ENCODE measurements around the gene SPC25. TPM values are rescaled to one million over a fixed set of nuclear protein-coding genes. Genes with fewer than 3 reads are reported as not detected.

SPC25 gene
- total RNA-seq, 6 experiments from 2014 or later, result 0.15 to 1.1 (median 0.67) TPM; not detected in 1

- Histone ChIP-seq H3K36me3 (no peaks in the 10 kb centered on the region), H3K27ac (no peak overlapping the region), H3K27me3 (no peaks in the 10 kb centered on the region), H3K4me1 (peaks cover 0 to 9% (median 4%) of the 10 kb centered on the region in 4 donors), H3K4me3 (no peak overlapping the region), H3K9me3 (no peaks in the 10 kb centered on the region)
- ATAC-seq, result peak; percentile 93 to 98 (median 96)
- WGBS (ENCODE audit: insufficient coverage, low coverage, low lambda C conversion rate, missing lambda C conversion rate), result 26% methylated on average over 4 of the region's 4 CpGs
- peak; percentile 84 to 95 (median 92) for DNase-seq
- TF ChIP-seq CTCF (IDR thresholded peaks at IDR 0.05), result no peak
- TF ChIP-seq POLR2A (IDR thresholded peaks at IDR 0.05), result no peak
- intact Hi-C loops (cut with DNase I), result loop anchor here in 1 of 2 donors (10.0 kb wide), 1 partner anchor 139 kb away; no protein-coding TSS in a partner anchor
Observed at GRCh38 chr2:168913495-168913894, 23.3 kb upstream of the SPC25 start.

DNA sequence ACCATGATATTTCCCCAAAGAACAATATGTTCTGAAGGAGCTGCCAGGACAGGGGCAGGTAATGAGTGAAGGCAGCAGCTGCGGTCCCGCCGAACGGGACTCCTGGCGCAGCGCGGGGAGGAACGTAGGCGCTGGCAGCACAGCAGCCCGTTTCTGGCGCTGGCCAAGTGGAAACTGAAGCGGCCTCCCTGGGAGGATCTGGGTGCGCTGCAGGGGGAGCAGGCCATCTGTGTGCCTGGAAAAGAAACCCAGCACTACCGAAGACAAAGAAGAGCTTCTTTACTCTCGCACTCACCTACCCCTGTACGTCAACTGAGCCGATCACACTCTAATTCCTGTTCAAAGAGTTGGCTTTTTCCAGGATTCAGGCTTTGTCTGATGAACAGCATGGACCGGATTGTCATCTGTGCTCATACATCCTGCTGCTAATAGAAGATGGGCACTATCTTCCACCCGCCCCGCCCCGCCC, 22.7 kb upstream of the SPC25 start:
- Histone ChIP-seq H3K4me1 (peaks cover 0 to 9% (median 4%) of the 10 kb centered on the region in 4 donors), H3K4me3 (peak overlapping the region in 2 of 3 donors; percentile 1 to 8), H3K36me3 (no peaks in the 10 kb centered on the region), H3K27ac (no peak overlapping the region), H3K9me3 (no peaks in the 10 kb centered on the region), H3K27me3 (no peaks in the 10 kb centered on the region)
- intact Hi-C loops (cut with DNase I), result loop anchor here in 1 of 2 donors (10.0 kb wide), 1 partner anchor 138 kb away; no protein-coding TSS in a partner anchor
- DNase-seq (peak; percentile 46 to 71 (median 60)), ATAC-seq (peak; percentile 70 to 81 (median 78))
- WGBS (ENCODE audit: insufficient coverage, low coverage, low lambda C conversion rate, missing lambda C conversion rate), result 24% methylated on average over 15 of the region's 21 CpGs
- no peak for TF ChIP-seq POLR2A (IDR thresholded peaks at IDR 0.05)
- TF ChIP-seq CTCF (IDR thresholded peaks at IDR 0.05), result no peak

DNA sequence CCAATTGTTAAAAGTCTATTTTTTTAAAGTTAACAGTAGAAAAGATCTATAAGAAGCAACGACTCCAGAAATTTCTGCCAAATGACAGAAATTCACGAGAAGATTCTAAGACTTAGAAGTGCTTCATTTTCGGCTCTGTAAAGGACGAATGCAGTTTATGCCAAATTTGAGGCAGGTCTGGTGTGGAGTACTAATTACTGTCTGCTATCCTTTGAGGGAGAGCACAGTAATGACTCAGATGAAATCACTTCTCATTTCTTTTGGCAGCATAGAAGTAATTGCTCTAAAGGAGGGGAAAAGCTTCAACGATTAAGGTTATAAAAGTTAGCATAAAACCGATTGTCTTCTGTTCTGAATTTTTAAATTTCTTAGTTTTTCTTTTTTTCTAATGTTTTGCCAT, 22.2 kb upstream of the SPC25 start:
- Histone ChIP-seq H3K4me1 (peaks cover 0 to 9% (median 4%) of the 10 kb centered on the region in 4 donors), H3K9me3 (no peaks in the 10 kb centered on the region), H3K36me3 (no peaks in the 10 kb centered on the region), H3K27ac (no peak overlapping the region), H3K4me3 (no peak overlapping the region), H3K27me3 (no peaks in the 10 kb centered on the region)
- no peak for ATAC-seq
- WGBS (ENCODE audit: insufficient coverage, low coverage, low lambda C conversion rate, missing lambda C conversion rate), result 40% methylated on average over 6 of the region's 6 CpGs
- DNase-seq, result no peak
- intact Hi-C loops (cut with DNase I), result loop anchor here in 1 of 2 donors (10.0 kb wide), 1 partner anchor 138 kb away; no protein-coding TSS in a partner anchor
- TF ChIP-seq CTCF (IDR thresholded peaks at IDR 0.05), result no peak
- TF ChIP-seq POLR2A (IDR thresholded peaks at IDR 0.05), result no peak

- intact Hi-C loops (cut with DNase I), result loop anchor here in 1 of 2 donors (10.0 kb wide), 1 partner anchor 136 kb away; no protein-coding TSS in a partner anchor
- H3K9me3 ChIP-seq, result no peaks in the 10 kb centered on the region
- DNase-seq (no peak), ATAC-seq (no peak)
- H3K4me3 ChIP-seq, result no peak overlapping the region
- WGBS (ENCODE audit: insufficient coverage, low coverage, low lambda C conversion rate, missing lambda C conversion rate), result 57% methylated on average over 5 of the region's 5 CpGs
- H3K27ac ChIP-seq, result no peak overlapping the region
- no peak for TF ChIP-seq POLR2A (IDR thresholded peaks at IDR 0.05)
- no peak for TF ChIP-seq CTCF (IDR thresholded peaks at IDR 0.05)
- H3K4me1 ChIP-seq, result peaks cover 0 to 9% (median 4%) of the 10 kb centered on the region in 4 donors
- no peaks in the 10 kb centered on the region for H3K36me3 ChIP-seq
- H3K27me3 ChIP-seq, result no peaks in the 10 kb centered on the region
Observed at GRCh38 chr2:168910330-168910729, 20.1 kb upstream of the SPC25 start.
